ENCODE data around the gene HES4.

HES4 gene

DNA sequence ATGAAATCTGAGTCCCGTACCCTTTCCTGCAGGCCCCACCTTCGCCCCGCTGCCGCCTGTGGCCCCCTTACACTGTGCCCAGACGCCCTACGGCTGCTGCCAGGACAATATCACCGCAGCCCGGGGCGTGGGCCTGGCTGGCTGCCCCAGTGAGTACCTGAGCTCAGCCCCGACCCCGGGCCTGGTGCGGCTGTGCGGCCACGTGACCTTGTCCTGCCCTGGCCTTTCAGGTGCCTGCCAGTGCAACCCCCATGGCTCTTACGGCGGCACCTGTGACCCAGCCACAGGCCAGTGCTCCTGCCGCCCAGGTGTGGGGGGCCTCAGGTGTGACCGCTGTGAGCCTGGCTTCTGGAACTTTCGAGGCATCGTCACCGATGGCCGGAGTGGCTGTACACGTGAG is 45.2 kb upstream of the HES4 start:
- TF ChIP-seq EZH2 (optimal IDR thresholded peaks at IDR 0.05; ENCODE audit: low read depth, low read length) (no peak), EZH2phosphoT487 (IDR thresholded peaks at IDR 0.05; ENCODE audit: low read length) (no peak)
- TF ChIP-seq, protein P1, sequence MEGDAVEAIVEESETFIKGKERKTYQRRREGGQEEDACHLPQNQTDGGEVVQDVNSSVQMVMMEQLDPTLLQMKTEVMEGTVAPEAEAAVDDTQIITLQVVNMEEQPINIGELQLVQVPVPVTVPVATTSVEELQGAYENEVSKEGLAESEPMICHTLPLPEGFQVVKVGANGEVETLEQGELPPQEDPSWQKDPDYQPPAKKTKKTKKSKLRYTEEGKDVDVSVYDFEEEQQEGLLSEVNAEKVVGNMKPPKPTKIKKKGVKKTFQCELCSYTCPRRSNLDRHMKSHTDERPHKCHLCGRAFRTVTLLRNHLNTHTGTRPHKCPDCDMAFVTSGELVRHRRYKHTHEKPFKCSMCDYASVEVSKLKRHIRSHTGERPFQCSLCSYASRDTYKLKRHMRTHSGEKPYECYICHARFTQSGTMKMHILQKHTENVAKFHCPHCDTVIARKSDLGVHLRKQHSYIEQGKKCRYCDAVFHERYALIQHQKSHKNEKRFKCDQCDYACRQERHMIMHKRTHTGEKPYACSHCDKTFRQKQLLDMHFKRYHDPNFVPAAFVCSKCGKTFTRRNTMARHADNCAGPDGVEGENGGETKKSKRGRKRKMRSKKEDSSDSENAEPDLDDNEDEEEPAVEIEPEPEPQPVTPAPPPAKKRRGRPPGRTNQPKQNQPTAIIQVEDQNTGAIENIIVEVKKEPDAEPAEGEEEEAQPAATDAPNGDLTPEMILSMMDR (IDR thresholded peaks at IDR 0.05; ENCODE audit: low read length) = no peak
- H4K20me1 ChIP-seq (ENCODE audit: insufficient read depth, low read length) = no peaks in the 10 kb centered on the region
- H2AFZ ChIP-seq (ENCODE audit: low read length) = no peak overlapping the region
- no peak for DNase-seq
- no peaks in the 10 kb centered on the region for H3K36me3 ChIP-seq (replicated peaks; ENCODE audit: insufficient read depth, low read length)
- H3K27me3 ChIP-seq (replicated peaks; ENCODE audit: insufficient read depth, low read length) = peaks cover 58% of the 10 kb centered on the region
- H3K27ac ChIP-seq (ENCODE audit: low read length) = no peak overlapping the region
- H3K9me3 ChIP-seq (replicated peaks; ENCODE audit: insufficient read depth, low read length) = no peaks in the 10 kb centered on the region
- no peak overlapping the region for H3K4me2 ChIP-seq (ENCODE audit: low read depth, low read length)
- H3K79me2 ChIP-seq (ENCODE audit: low read length) = no peaks in the 10 kb centered on the region
- no peaks in the 10 kb centered on the region for H3F3A ChIP-seq (ENCODE audit: insufficient read depth, low read length)
- H3K4me3 ChIP-seq (ENCODE audit: low read length) = no peak overlapping the region
- no peaks in the 10 kb centered on the region for H3K9me2 ChIP-seq (replicated peaks; ENCODE audit: insufficient read depth, low read length)
- H3K4me1 ChIP-seq (ENCODE audit: low read length) = no peaks in the 10 kb centered on the region
- H3K9ac ChIP-seq (ENCODE audit: low read length) = no peak overlapping the region

DNA sequence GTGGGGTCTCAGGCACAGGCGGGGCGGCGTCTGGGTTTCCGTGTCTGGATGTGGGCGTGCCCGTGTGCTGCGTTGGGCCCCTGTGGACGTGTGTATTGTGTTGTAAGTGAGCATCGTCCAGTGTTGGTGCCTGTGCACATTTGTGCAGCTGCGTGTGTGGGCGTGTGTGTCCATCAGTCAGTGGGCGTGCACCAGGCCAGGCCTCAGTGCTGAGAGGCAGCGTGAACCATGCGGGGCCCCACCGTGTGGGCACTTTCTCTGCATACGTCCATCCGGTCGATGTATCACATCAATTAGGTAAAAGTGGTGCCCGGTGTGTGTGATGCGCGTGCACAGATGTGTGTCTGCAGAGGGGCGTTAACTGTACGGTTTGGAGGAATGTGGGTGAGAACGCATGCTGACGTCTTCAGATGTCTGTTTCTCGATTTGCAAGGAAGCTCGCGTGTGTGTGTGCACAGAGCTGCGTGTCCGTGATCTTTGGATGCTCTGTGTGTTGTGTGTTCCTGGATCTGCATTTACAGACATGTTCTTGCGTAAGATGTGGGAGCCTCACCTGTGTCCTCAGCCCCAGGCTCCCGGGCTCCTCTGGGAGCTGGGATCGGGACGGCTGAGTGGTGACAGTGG is 44.7 kb upstream of the HES4 start:
- Histone ChIP-seq H3K4me3 (ENCODE audit: low read length) (no peak overlapping the region), H3K4me2 (ENCODE audit: low read depth, low read length) (no peak overlapping the region), H3K27me3 (replicated peaks; ENCODE audit: insufficient read depth, low read length) (peaks cover 64% of the 10 kb centered on the region), H3K9ac (ENCODE audit: low read length) (no peak overlapping the region), H3F3A (ENCODE audit: insufficient read depth, low read length) (no peaks in the 10 kb centered on the region), H3K9me3 (replicated peaks; ENCODE audit: insufficient read depth, low read length) (no peaks in the 10 kb centered on the region), H3K27ac (ENCODE audit: low read length) (no peak overlapping the region), H3K9me2 (replicated peaks; ENCODE audit: insufficient read depth, low read length) (no peaks in the 10 kb centered on the region), H2AFZ (ENCODE audit: low read length) (no peak overlapping the region), H3K79me2 (ENCODE audit: low read length) (no peaks in the 10 kb centered on the region), H3K36me3 (replicated peaks; ENCODE audit: insufficient read depth, low read length) (no peaks in the 10 kb centered on the region), H4K20me1 (ENCODE audit: insufficient read depth, low read length) (no peaks in the 10 kb centered on the region), H3K4me1 (ENCODE audit: low read length) (no peaks in the 10 kb centered on the region)
- TF ChIP-seq EZH2phosphoT487 (IDR thresholded peaks at IDR 0.05; ENCODE audit: low read length) = no peak
- no peak for TF ChIP-seq EZH2 (optimal IDR thresholded peaks at IDR 0.05; ENCODE audit: low read depth, low read length)
- TF ChIP-seq, protein P1 (IDR thresholded peaks at IDR 0.05; ENCODE audit: low read length) = no peak
- no peak for DNase-seq

DNA sequence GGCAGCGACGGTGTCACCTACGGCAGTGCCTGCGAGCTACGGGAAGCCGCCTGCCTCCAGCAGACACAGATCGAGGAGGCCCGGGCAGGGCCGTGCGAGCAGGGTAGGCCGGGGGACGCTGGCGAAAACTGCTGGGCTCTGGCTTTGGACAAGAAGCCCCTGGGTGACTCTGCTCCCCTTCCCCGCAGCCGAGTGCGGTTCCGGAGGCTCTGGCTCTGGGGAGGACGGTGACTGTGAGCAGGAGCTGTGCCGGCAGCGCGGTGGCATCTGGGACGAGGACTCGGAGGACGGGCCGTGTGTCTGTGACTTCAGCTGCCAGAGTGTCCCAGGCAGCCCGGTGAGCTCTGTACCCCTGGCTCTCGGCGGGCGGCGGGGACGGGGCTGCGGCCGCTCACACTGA is 44.0 kb upstream of the HES4 start:
- Histone ChIP-seq H2AFZ (ENCODE audit: low read length) (no peak overlapping the region), H3K9me2 (replicated peaks; ENCODE audit: insufficient read depth, low read length) (no peaks in the 10 kb centered on the region), H3K27me3 (replicated peaks; ENCODE audit: insufficient read depth, low read length) (peaks cover 70% of the 10 kb centered on the region), H3K4me3 (ENCODE audit: low read length) (no peak overlapping the region), H3K79me2 (ENCODE audit: low read length) (no peaks in the 10 kb centered on the region), H3K27ac (ENCODE audit: low read length) (no peak overlapping the region), H3K4me1 (ENCODE audit: low read length) (no peaks in the 10 kb centered on the region), H3K9ac (ENCODE audit: low read length) (no peak overlapping the region), H3F3A (ENCODE audit: insufficient read depth, low read length) (no peaks in the 10 kb centered on the region), H3K36me3 (replicated peaks; ENCODE audit: insufficient read depth, low read length) (no peaks in the 10 kb centered on the region), H3K4me2 (ENCODE audit: low read depth, low read length) (no peak overlapping the region), H3K9me3 (replicated peaks; ENCODE audit: insufficient read depth, low read length) (no peaks in the 10 kb centered on the region), H4K20me1 (ENCODE audit: insufficient read depth, low read length) (no peaks in the 10 kb centered on the region)
- TF ChIP-seq, protein P1 (IDR thresholded peaks at IDR 0.05; ENCODE audit: low read length) = no peak
- TF ChIP-seq EZH2phosphoT487 (IDR thresholded peaks at IDR 0.05; ENCODE audit: low read length) (no peak), EZH2 (optimal IDR thresholded peaks at IDR 0.05; ENCODE audit: low read depth, low read length) (no peak)
- no peak for DNase-seq

All from MM.1S (cell line).